HuH-7 (cell line): Measurements from ENCODE around the gene GET4.

Source experiments
- DNase-seq: peaks from one replicate; pipeline ENCODE4 v3.0.0; 2011; ENCODE audit warnings: low spot score

Gene GET4

GRCh38 chr7:876077-876971 lies at the start of gene GET4:
TSS of gene GET4 (plus strand) at chr7:876554. CDS start at chr7:876646, 92 bp downstream.
- peak; percentile 95 for DNase-seq

- no peak for DNase-seq
These were observed 47.4 kb upstream of the GET4 start for GRCh38 chr7:828793-829561.

- DNase-seq, result no peak
These were observed 46.3 kb upstream of the GET4 start for GRCh38 chr7:830069-830468.

GRCh38 chr7:831596-832166 lies 44.7 kb upstream of the GET4 start:
- DNase-seq, result no peak

- no peak for DNase-seq
These were observed 44.0 kb upstream of the GET4 start, which contains the start of gene SUN1 for GRCh38 chr7:832167-832967. TSS of gene SUN1 (plus strand) at chr7:832476. CDS start at chr7:832525, 49 bp downstream.

GRCh38 chr7:832968-833424 lies 43.4 kb upstream of the GET4 start:
- DNase-seq, result no peak

GRCh38 chr7:833601-834258 lies 42.6 kb upstream of the GET4 start:
- no peak for DNase-seq

- no peak for DNase-seq
These were observed 42.1 kb upstream of the GET4 start for GRCh38 chr7:834277-834676.

GRCh38 chr7:835021-835420 lies 41.3 kb upstream of the GET4 start:
- DNase-seq, result no peak

GRCh38 chr7:835485-836401 lies 40.6 kb upstream of the GET4 start:
- DNase-seq, result no peak

- DNase-seq, result peak; percentile 77
These were observed 39.9 kb upstream of the GET4 start for GRCh38 chr7:836429-836828.

- DNase-seq, result no peak
These were observed 39.4 kb upstream of the GET4 start for GRCh38 chr7:837001-837400.

- no peak for DNase-seq
These were observed 36.3 kb upstream of the GET4 start for GRCh38 chr7:840001-840600.

- DNase-seq, result no peak
These were observed 34.4 kb upstream of the GET4 start for GRCh38 chr7:841943-842342.

- DNase-seq, result no peak
These were observed 33.8 kb upstream of the GET4 start for GRCh38 chr7:842431-843031.

- no peak for DNase-seq
These were observed 33.1 kb upstream of the GET4 start for GRCh38 chr7:843230-843629.

- no peak for DNase-seq
These were observed 32.3 kb upstream of the GET4 start for GRCh38 chr7:844043-844442.

- DNase-seq, result no peak
These were observed 31.8 kb upstream of the GET4 start for GRCh38 chr7:844514-844913.

GRCh38 chr7:845091-845490 lies 31.3 kb upstream of the GET4 start:
- DNase-seq, result no peak
